Heart left ventricle (tissue), 16 donors: Measurements from ENCODE around the gene HOXC11. TPM values are rescaled to one million over a fixed set of nuclear protein-coding genes. Genes with fewer than 3 reads are reported as not detected.

Experiments
- ATAC-seq, 4 donors: fragments of 200-7000 bp; cut with Tn5 transposase; one replicate each; pipeline ENCODE4 v1.9.1; 2020 to 2022; ENCODE audit warnings: moderate library complexity in 4 of 4, mild to moderate bottlenecking in 3 of 4, moderate number of reproducible peaks in 1 of 4
- DNase-seq, 5 donors: peaks; one replicate each; pipeline ENCODE4 v3.0.0-alpha.2; 2020
- H3K27ac ChIP-seq, 12 donors: fragments of 200-600 bp; sonication (generic) in 4 of 12; one replicate each; pipeline versions ENCODE4 v1.5.0 to v1.8.0; 2016 to 2022; ENCODE audit warnings: mild to moderate bottlenecking in 2 of 12
- H3K27me3 ChIP-seq, 9 donors: fragments of 200-600 bp; sonication (generic) in 2 of 9; one replicate each; pipeline versions ENCODE4 v1.5.1 to v1.8.0; 2016 to 2022; ENCODE audit warnings: mild to moderate bottlenecking in 3 of 9
- H3K36me3 ChIP-seq, 9 donors: fragments of 200-600 bp; sonication (generic) in 2 of 9; one replicate each; pipeline versions ENCODE4 v1.5.0 to v1.8.0; 2018 to 2022; ENCODE audit warnings: mild to moderate bottlenecking in 2 of 9
- H3K4me1 ChIP-seq, 12 donors: fragments of 200-600 bp; sonication (generic) in 4 of 12; one replicate each; pipeline versions ENCODE4 v1.5.0 to v1.8.0; 2016 to 2022; ENCODE audit warnings: mild to moderate bottlenecking in 3 of 12
- H3K4me3 ChIP-seq, 12 donors: fragments of 200-600 bp; sonication (generic) in 4 of 12; one replicate each; pipeline versions ENCODE4 v1.5.0 to v1.8.0; 2017 to 2022; ENCODE audit warnings: mild to moderate bottlenecking in 9 of 12, moderate library complexity in 4 of 12
- H3K9me3 ChIP-seq, 12 donors: fragments of 200-600 bp; sonication (generic) in 4 of 12; one replicate each; pipeline versions ENCODE4 v1.5.0 to v1.8.0; 2016 to 2022; ENCODE audit warnings: mild to moderate bottlenecking in 1 of 12
- CTCF ChIP-seq, 12 donors: fragments of 200-600 bp; sonication (generic) in 4 of 12; IDR thresholded peaks; one replicate each; pipeline versions ENCODE4 v1.5.0 to v1.8.0; 2018 to 2022; ENCODE audit warnings: antibody characterized with exemption in 12 of 12, mild to moderate bottlenecking in 5 of 12
- POLR2A ChIP-seq, 2 donors: fragments of 450-650 bp; IDR thresholded peaks; one replicate each; pipeline ENCODE4 v1.6.1; 2017; ENCODE audit warnings: antibody characterized with exemption in 2 of 2, mild to moderate bottlenecking in 2 of 2, moderate library complexity in 2 of 2
- WGBS, 4 donors: extraction: QIAGEN DNeasy Blood & Tissue Kit in 2 of 4; methylation state at CpG; one replicate each; pipeline versions ENCODE4 v1.1.5 to v1.1.7; 2013 to 2018; 5-methylcytosine and 5-hydroxymethylcytosine counted together
- intact Hi-C, 10 donors: fragments of 100-400 bp; cut with DNase I; formaldehyde crosslinking; loops; one replicate each; pipeline versions ENCODE4 v1.11.1 to v1.14.2; 2022
- polyA plus RNA-seq, 2 donors: library from polyadenylated mRNA; stranded (reverse); fragments of 200-250 nt; gene quantifications; one replicate each; pipeline ENCODE4 v1.2.3, GENCODE V29; 2013
- total RNA-seq, 9 donors: library from RNA; depleted of rRNA in 2 of 9; stranded (reverse); fragments of >200 nt in 2 of 9; fragmentation: NEBNext Ultra II Directional in 3 of 9; extraction: Animal tissue kit (Norgen Biotek cat#: 25700) in 3 of 9; gene quantifications; one replicate each; pipeline versions ENCODE4 v1.1.0 to v1.2.4, GENCODE V29; 2016 to 2023
- donor health status: ischemic (EF 13 %, LVEDD 7.1; RV severe dilation, severe dysfunction).
- donor health status: healthy with polysubstance abuse.
- donor health status: DM: no; HTN: yes; CAD: no.
- donor health status: DM: no; HTN: no; CAD: no.
- donor health status: ischemic (EF 25% LVEDD 6.9; RV normal size, moderate dysfunction).
- donor health status: ischemic (EF 25% LVEDD 5.7; RV mildly dilated, moderate dysfunction).
- donor health status: healthy.
- donor health status: DM: yes; HTN: yes; CAD: no.
- donor health status: ischemic (EF 35%, LVEDD 5.7; RV mildly dilated, moderate dysfunction).
- donor health status: nonischemic (EF 11% LVEDD 7.7; RV severe dilation, severe dysfunction).
- donor health status: DM: yes; HTN: yes; CAD: no.
- donor health status: PGD.
- donor health status: ischemic (EF 29% LVEDD 5.4; RV normal size, mild dysfunction).
- donor health status: nonischemic (EF 23%, LVEDD 6.1; RV moderate dilation, normal function).

HOXC11 gene
- total and polyA plus RNA-seq, 11 donors, result not detected

DNA sequence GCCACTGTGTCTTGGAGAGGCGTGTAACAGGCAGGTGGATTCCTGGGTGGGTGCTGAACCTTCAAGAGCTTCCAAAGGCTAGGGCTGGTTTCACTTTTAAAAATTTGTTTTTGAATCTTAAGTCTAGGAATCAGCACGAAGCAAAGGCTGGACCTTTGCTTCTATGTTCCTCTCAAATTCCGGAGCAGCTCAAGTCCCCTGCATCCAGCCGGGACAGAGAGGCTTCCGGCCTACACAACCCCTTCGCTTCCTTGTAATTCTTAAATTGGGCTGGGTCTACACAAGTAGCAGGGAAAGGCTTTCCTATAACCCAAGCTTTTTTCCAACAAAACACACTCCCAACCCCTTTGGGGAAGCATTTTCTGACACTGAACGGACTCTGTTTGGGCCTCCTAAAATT is 9.9 kb upstream of the HOXC11 start:
- TF ChIP-seq POLR2A (IDR thresholded peaks at IDR 0.05) (no peak), CTCF (IDR thresholded peaks at IDR 0.05) (no peak)
- H3K9me3 ChIP-seq, result no peaks in the 10 kb centered on the region
- no peak overlapping the region for H3K4me3 ChIP-seq
- peaks cover 0 to 32% (median 5%) of the 10 kb centered on the region in 12 donors for H3K4me1 ChIP-seq
- no peak for ATAC-seq
- H3K36me3 ChIP-seq, result no peaks in the 10 kb centered on the region
- H3K27me3 ChIP-seq, result peaks cover 82 to 100% (median 100%) of the 10 kb centered on the region in 9 donors
- no peak overlapping the region for H3K27ac ChIP-seq
- 23 to 36% (median 25%) methylated on average over 7 of the region's 7 CpGs for WGBS, 4 donors
- DNase-seq, result no peak
- intact Hi-C loops, result no loop called here

GRCh38 chr12:53963434-53964314 is 9.3 kb upstream of the HOXC11 start:
- 6 to 9% (median 7%) methylated on average over 38 of the region's 38 CpGs for WGBS, 4 donors
- no peak for DNase-seq
- ATAC-seq, result no peak
- Histone ChIP-seq H3K27ac (no peak overlapping the region), H3K4me3 (no peak overlapping the region), H3K9me3 (no peaks in the 10 kb centered on the region), H3K4me1 (peaks cover 0 to 32% (median 5%) of the 10 kb centered on the region in 12 donors), H3K36me3 (no peaks in the 10 kb centered on the region), H3K27me3 (peaks cover 83 to 100% (median 100%) of the 10 kb centered on the region in 9 donors)
- intact Hi-C loops, result no loop called here
- TF ChIP-seq CTCF (IDR thresholded peaks at IDR 0.05) (no peak), POLR2A (IDR thresholded peaks at IDR 0.05) (no peak)

DNA sequence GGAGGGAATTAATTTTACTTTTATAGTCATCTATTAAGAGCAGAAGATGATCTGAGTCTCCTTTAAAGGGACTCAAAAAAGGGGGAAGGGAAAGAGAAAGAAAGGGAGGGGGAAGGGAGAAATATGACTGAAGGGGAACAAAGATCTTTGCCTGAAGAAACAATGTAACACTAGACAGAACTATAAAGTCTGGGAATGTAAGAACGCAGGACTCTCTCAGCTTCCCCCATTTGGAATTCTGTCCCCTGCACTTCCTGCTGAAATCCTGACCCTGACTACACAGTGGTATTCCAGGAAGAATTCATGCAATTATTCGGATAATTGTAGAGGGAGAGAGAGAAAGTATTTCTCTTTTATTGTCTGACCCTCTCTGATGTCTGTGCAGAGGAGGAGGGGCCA is 8.6 kb upstream of the HOXC11 start:
- 6 to 15% (median 10%) methylated on average over 2 of the region's 2 CpGs for WGBS, 4 donors
- Histone ChIP-seq H3K27me3 (peaks cover 84 to 100% (median 100%) of the 10 kb centered on the region in 9 donors), H3K27ac (no peak overlapping the region), H3K4me3 (no peak overlapping the region), H3K36me3 (no peaks in the 10 kb centered on the region), H3K4me1 (peaks cover 0 to 32% (median 5%) of the 10 kb centered on the region in 12 donors), H3K9me3 (no peaks in the 10 kb centered on the region)
- TF ChIP-seq CTCF (IDR thresholded peaks at IDR 0.05), result no peak
- no peak for TF ChIP-seq POLR2A (IDR thresholded peaks at IDR 0.05)
- ATAC-seq (no peak), DNase-seq (no peak)
- intact Hi-C loops, result no loop called here

DNA sequence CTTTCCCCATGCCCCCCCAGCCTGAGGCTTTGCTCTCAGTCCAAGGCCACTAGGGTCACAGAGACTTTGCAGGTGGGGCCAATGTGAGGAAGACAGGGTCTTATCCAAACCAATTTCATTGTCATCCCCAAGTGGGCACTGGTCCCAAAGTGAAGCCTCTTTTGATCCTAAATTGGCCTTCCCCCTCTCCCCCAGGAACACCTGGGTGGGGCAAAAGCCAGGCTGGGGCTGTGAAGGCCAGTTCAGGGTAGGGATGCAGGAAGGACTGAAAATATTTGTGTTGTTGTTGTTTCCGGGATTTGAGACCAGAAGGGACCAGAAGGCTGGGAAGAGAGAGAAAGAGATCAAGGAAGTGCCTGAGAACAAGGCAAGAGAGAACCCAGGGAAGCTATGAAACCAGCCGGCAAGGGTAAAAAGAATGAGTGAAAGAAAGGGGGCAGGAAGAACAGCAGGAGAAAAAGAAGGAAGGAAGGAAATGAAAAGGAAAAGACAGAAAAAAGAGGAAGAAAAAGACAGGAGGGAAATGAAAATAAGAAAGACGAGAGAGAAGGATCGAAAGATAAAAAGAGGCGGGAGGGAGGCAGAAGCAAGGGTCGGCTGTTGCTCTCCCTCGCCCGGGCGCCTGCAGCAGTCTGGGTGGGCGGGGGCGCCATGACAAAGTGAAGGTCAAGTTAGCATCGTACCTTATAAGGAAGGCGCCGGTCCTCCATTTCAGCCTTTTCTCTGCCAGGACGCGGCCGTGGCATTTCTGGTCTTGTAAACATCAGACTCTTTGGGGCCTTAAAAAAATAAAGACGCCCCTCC is 7.4 kb upstream of the HOXC11 start:
- peaks cover 84 to 100% (median 100%) of the 10 kb centered on the region in 9 donors for H3K27me3 ChIP-seq
- 2 to 5% (median 3%) methylated on average over 18 of the region's 18 CpGs for WGBS, 4 donors
- no peaks in the 10 kb centered on the region for H3K9me3 ChIP-seq
- ATAC-seq (no peak), DNase-seq (no peak)
- H3K4me1 ChIP-seq, result peaks cover 0 to 32% (median 5%) of the 10 kb centered on the region in 12 donors
- H3K4me3 ChIP-seq, result no peak overlapping the region
- H3K36me3 ChIP-seq, result no peaks in the 10 kb centered on the region
- H3K27ac ChIP-seq, result no peak overlapping the region
- no peak for TF ChIP-seq POLR2A (IDR thresholded peaks at IDR 0.05)
- no peak for TF ChIP-seq CTCF (IDR thresholded peaks at IDR 0.05)
- intact Hi-C loops, result no loop called here
